Measurements from ENCODE around the gene BBS12.

DNA sequence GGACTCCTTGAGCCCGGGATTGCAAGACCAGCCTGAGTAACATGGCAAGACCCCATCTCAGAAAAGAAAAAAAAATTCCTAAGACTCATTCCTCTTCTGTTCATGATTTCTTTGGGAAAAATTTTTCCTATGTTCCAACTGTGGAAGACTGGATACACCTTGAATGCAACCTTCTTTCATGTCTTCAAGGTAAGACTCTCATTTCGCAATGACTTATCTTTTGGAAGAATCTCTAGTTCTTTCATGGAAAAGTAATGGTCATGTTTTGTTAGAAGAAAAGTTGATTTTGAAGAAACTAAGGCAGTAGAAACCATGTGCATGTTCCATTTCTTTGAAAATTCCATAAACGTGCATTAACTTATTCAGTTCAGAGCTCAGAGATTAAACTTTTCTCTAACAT lies 26.0 kb upstream of the BBS12 start:
- TF ChIP-seq POLR2AphosphoS5 (IDR thresholded peaks at IDR 0.05; ENCODE audit: low read depth, low read length) (no peak), TCF7L2 (IDR thresholded peaks at IDR 0.05; ENCODE audit: low read depth, low read length) (no peak)
- TF ChIP-seq, protein P1, sequence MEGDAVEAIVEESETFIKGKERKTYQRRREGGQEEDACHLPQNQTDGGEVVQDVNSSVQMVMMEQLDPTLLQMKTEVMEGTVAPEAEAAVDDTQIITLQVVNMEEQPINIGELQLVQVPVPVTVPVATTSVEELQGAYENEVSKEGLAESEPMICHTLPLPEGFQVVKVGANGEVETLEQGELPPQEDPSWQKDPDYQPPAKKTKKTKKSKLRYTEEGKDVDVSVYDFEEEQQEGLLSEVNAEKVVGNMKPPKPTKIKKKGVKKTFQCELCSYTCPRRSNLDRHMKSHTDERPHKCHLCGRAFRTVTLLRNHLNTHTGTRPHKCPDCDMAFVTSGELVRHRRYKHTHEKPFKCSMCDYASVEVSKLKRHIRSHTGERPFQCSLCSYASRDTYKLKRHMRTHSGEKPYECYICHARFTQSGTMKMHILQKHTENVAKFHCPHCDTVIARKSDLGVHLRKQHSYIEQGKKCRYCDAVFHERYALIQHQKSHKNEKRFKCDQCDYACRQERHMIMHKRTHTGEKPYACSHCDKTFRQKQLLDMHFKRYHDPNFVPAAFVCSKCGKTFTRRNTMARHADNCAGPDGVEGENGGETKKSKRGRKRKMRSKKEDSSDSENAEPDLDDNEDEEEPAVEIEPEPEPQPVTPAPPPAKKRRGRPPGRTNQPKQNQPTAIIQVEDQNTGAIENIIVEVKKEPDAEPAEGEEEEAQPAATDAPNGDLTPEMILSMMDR (IDR thresholded peaks at IDR 0.05): no peak

All from Panc1 (cell line).